ENCODE results near the gene TPK1. TPM values are rescaled to one million over a fixed set of nuclear protein-coding genes. Genes with fewer than 3 reads are reported as not detected.
"Not testable (repeated sequence)": the region's sequence is repeated elsewhere in the genome, so short reads cannot be mapped to it uniquely, and the experiment has no call there.

Gene TPK1
- total RNA-seq, 1 donor from 2014 or later = 2.2 TPM

DNA sequence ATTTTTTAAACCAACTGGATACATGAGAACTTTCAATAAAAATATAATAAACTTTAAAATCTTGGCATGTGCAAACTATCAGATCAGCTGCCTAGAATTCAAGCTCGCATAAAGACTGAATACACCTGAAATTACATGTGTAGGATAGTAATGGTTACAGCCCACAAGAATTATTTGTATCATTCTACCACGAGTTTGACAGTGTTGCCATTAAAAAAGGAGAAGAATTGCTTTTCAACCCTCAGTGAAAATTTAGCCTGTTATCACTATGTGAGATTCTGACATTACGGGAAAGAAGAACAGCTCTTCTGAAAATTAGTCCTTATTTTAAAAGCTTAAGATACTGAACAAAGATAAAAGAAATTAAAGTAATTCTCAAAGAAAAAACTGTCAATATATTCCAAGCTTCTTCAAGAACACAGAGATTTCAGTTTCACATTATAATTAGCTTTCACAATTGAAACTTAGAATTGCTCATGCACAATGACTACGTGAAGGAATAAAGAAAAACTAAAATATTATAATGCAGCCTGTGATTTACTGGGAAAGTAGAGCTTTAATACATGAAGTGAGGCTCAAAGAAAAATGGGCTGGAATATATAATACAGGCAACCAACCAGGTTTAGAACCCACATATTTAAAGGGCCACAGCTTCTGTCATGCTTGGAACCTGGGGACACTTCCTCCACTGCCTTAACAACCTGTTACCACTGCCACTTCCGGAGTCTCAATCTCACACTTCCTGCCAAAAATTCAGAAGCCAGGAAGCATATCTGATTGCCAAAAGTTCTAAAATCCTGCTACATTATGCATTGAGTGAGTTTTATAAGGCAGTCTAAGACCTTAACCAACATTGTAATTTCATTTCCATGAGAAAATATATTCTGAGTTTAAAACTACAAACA lies 23.2 kb downstream of the TPK1 start:
- Mint-ChIP-seq H3K9me3 (ENCODE audit: unreplicated experiment) (no peaks in the 10 kb centered on the region), H3K36me3 (ENCODE audit: low read depth, unreplicated experiment) (no peaks in the 10 kb centered on the region), H3K27ac (ENCODE audit: unreplicated experiment) (no peak overlapping the region), H3K27me3 (ENCODE audit: low read depth, unreplicated experiment) (no peaks in the 10 kb centered on the region), H3K4me3 (ENCODE audit: unreplicated experiment) (no peak overlapping the region), H3K4me1 (ENCODE audit: low read depth, unreplicated experiment) (no peaks in the 10 kb centered on the region)
- no peak overlapping the region for H3K9ac ChIP-seq (ENCODE audit: low read length)
- H3K36me3 ChIP-seq (ENCODE audit: insufficient read depth, low read length) = no peaks in the 10 kb centered on the region
- H3K4me2 ChIP-seq (ENCODE audit: low read length) = no peak overlapping the region
- DNase-seq (ENCODE audit: low read depth) (no peak), FAIRE-seq (no peak)
- H4K20me1 ChIP-seq (ENCODE audit: insufficient read depth, low read length) = no peaks in the 10 kb centered on the region
- no peaks in the 10 kb centered on the region for H3K9me3 ChIP-seq (ENCODE audit: insufficient read depth, low read depth, low read length)
- H3K79me2 ChIP-seq (ENCODE audit: insufficient read depth, low read length) = no peaks in the 10 kb centered on the region
- no peaks in the 10 kb centered on the region for H3K27me3 ChIP-seq (ENCODE audit: insufficient read depth, low read length)
- no peak overlapping the region for H3K4me3 ChIP-seq (ENCODE audit: insufficient read depth, low read depth, low read length)
- no peaks in the 10 kb centered on the region for H3K4me1 ChIP-seq (ENCODE audit: insufficient read depth, low read length)
- TF ChIP-seq EZH2 (IDR thresholded peaks at IDR 0.05; ENCODE audit: insufficient read depth, low read length) = no peak
- TF ChIP-seq, protein P1, sequence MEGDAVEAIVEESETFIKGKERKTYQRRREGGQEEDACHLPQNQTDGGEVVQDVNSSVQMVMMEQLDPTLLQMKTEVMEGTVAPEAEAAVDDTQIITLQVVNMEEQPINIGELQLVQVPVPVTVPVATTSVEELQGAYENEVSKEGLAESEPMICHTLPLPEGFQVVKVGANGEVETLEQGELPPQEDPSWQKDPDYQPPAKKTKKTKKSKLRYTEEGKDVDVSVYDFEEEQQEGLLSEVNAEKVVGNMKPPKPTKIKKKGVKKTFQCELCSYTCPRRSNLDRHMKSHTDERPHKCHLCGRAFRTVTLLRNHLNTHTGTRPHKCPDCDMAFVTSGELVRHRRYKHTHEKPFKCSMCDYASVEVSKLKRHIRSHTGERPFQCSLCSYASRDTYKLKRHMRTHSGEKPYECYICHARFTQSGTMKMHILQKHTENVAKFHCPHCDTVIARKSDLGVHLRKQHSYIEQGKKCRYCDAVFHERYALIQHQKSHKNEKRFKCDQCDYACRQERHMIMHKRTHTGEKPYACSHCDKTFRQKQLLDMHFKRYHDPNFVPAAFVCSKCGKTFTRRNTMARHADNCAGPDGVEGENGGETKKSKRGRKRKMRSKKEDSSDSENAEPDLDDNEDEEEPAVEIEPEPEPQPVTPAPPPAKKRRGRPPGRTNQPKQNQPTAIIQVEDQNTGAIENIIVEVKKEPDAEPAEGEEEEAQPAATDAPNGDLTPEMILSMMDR (IDR thresholded peaks at IDR 0.05; ENCODE audit: insufficient read depth, low read depth, low read length) = no peak
- H2AFZ ChIP-seq (ENCODE audit: low read depth, low read length) = no peak overlapping the region
- H3K27ac ChIP-seq (ENCODE audit: low read depth, low read length) = no peak overlapping the region

GRCh38 chr7:144805627-144806239 lies 30.1 kb downstream of the TPK1 start:
- Histone ChIP-seq H3K9ac (ENCODE audit: low read length) (no peak overlapping the region), H3K27me3 (ENCODE audit: insufficient read depth, low read length) (no peaks in the 10 kb centered on the region), H3K27ac (ENCODE audit: low read depth, low read length) (no peak overlapping the region), H3K79me2 (ENCODE audit: insufficient read depth, low read length) (no peaks in the 10 kb centered on the region), H3K9me3 (ENCODE audit: insufficient read depth, low read depth, low read length) (no peaks in the 10 kb centered on the region), H3K4me3 (ENCODE audit: insufficient read depth, low read depth, low read length) (no peak overlapping the region), H3K4me2 (ENCODE audit: low read length) (no peak overlapping the region), H2AFZ (ENCODE audit: low read depth, low read length) (no peak overlapping the region), H3K36me3 (ENCODE audit: insufficient read depth, low read length) (no peaks in the 10 kb centered on the region), H3K4me1 (ENCODE audit: insufficient read depth, low read length) (no peaks in the 10 kb centered on the region), H4K20me1 (ENCODE audit: insufficient read depth, low read length) (no peaks in the 10 kb centered on the region)
- Mint-ChIP-seq H3K27ac (ENCODE audit: unreplicated experiment) (no peak overlapping the region), H3K4me1 (ENCODE audit: low read depth, unreplicated experiment) (no peaks in the 10 kb centered on the region), H3K9me3 (ENCODE audit: unreplicated experiment) (peaks cover 2% of the 10 kb centered on the region), H3K36me3 (ENCODE audit: low read depth, unreplicated experiment) (no peaks in the 10 kb centered on the region), H3K4me3 (ENCODE audit: unreplicated experiment) (no peak overlapping the region), H3K27me3 (ENCODE audit: low read depth, unreplicated experiment) (no peaks in the 10 kb centered on the region)
- DNase-seq (ENCODE audit: low read depth) = no peak
- FAIRE-seq = no peak
- no peak for TF ChIP-seq EZH2 (IDR thresholded peaks at IDR 0.05; ENCODE audit: insufficient read depth, low read length)
- TF ChIP-seq, protein P1 (IDR thresholded peaks at IDR 0.05; ENCODE audit: insufficient read depth, low read depth, low read length) = no peak

GRCh38 chr7:144800678-144801436 lies 35.0 kb downstream of the TPK1 start:
- not testable (repeated sequence) for H3K9me3 ChIP-seq (ENCODE audit: insufficient read depth, low read depth, low read length); H3K27me3 Mint-ChIP-seq (ENCODE audit: low read depth, unreplicated experiment); H3K27ac ChIP-seq (ENCODE audit: low read depth, low read length); H3K27ac Mint-ChIP-seq (ENCODE audit: unreplicated experiment); H3K36me3 Mint-ChIP-seq (ENCODE audit: low read depth, unreplicated experiment); H3K4me1 Mint-ChIP-seq (ENCODE audit: low read depth, unreplicated experiment); H3K79me2 ChIP-seq (ENCODE audit: insufficient read depth, low read length); H4K20me1 ChIP-seq (ENCODE audit: insufficient read depth, low read length); H3K4me1 ChIP-seq (ENCODE audit: insufficient read depth, low read length); H3K9me3 Mint-ChIP-seq (ENCODE audit: unreplicated experiment); H3K4me3 ChIP-seq (ENCODE audit: insufficient read depth, low read depth, low read length); FAIRE-seq; DNase-seq (ENCODE audit: low read depth); H3K36me3 ChIP-seq (ENCODE audit: insufficient read depth, low read length); H3K27me3 ChIP-seq (ENCODE audit: insufficient read depth, low read length); H3K9ac ChIP-seq (ENCODE audit: low read length); H3K4me2 ChIP-seq (ENCODE audit: low read length); H2AFZ ChIP-seq (ENCODE audit: low read depth, low read length); H3K4me3 Mint-ChIP-seq (ENCODE audit: unreplicated experiment)

All from astrocyte (in vitro differentiated cells and primary cell).